SK-N-SH (cell line): ENCODE data around the gene MLC1.

Source experiments
- EP300 ChIP-seq, 2 experiments: IDR thresholded peaks; 2 replicates each; pipeline versions ENCODE4 v1.4.0 to v1.6.1; 2012; ENCODE audit warnings: borderline replicate concordance in 1 of 2, low read depth in 1 of 2, low read length in 1 of 2
- FOXM1 ChIP-seq: IDR thresholded peaks from 2 replicates; pipeline ENCODE4 v1.4.0; 2012; ENCODE audit warnings: low read depth, mild to moderate bottlenecking
- JUND ChIP-seq: IDR thresholded peaks from 2 replicates; pipeline ENCODE4 v1.4.0; 2012
- SIN3A ChIP-seq: IDR thresholded peaks from 2 replicates; pipeline ENCODE4 v1.6.1; 2012; ENCODE audit warnings: low read depth, mild to moderate bottlenecking, low read length, moderate library complexity, borderline replicate concordance
- YY1 ChIP-seq: IDR thresholded peaks from 2 replicates; pipeline ENCODE4 v1.4.0; 2012; ENCODE audit warnings: low read depth, mild to moderate bottlenecking
- TF ChIP-seq, protein P1 (sequence below): IDR thresholded peaks from 2 replicates; pipeline ENCODE4 v1.6.1; 2012; ENCODE audit warnings: mild to moderate bottlenecking, low read depth, low read length, moderate library complexity
- TF ChIP-seq, protein P2 (sequence below): fragments of 200-600 bp; sonication (generic); IDR thresholded peaks from 2 replicates; pipeline ENCODE4 v1.6.1; 2017; ENCODE audit warnings: antibody characterized with exemption, mild to moderate bottlenecking, moderate library complexity
- TF ChIP-seq, protein P3 (sequence below): IDR thresholded peaks from 2 replicates; pipeline ENCODE4 v1.4.0; 2012; ENCODE audit warnings: low read depth

DNA sequence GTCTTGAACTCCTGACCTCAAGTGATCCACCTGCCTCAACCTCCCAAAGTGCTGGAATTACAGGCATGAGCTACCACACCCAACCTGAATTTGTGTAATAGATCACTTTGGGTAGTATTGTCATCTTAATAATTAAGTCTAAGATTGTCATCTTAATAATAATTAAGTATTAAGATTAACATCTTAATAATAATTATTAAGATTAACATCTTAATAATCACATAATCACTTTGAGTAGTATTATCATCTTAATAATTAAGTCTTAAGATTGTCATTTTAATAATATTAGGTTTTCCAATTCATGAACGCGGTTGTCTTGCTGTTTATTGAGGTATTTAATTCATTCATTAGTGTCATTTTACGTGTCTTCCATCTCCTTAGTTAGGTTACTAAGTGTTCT, 12.8 kb upstream of the MLC1 start:
- TF ChIP-seq, protein P1, sequence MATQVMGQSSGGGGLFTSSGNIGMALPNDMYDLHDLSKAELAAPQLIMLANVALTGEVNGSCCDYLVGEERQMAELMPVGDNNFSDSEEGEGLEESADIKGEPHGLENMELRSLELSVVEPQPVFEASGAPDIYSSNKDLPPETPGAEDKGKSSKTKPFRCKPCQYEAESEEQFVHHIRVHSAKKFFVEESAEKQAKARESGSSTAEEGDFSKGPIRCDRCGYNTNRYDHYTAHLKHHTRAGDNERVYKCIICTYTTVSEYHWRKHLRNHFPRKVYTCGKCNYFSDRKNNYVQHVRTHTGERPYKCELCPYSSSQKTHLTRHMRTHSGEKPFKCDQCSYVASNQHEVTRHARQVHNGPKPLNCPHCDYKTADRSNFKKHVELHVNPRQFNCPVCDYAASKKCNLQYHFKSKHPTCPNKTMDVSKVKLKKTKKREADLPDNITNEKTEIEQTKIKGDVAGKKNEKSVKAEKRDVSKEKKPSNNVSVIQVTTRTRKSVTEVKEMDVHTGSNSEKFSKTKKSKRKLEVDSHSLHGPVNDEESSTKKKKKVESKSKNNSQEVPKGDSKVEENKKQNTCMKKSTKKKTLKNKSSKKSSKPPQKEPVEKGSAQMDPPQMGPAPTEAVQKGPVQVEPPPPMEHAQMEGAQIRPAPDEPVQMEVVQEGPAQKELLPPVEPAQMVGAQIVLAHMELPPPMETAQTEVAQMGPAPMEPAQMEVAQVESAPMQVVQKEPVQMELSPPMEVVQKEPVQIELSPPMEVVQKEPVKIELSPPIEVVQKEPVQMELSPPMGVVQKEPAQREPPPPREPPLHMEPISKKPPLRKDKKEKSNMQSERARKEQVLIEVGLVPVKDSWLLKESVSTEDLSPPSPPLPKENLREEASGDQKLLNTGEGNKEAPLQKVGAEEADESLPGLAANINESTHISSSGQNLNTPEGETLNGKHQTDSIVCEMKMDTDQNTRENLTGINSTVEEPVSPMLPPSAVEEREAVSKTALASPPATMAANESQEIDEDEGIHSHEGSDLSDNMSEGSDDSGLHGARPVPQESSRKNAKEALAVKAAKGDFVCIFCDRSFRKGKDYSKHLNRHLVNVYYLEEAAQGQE = no peak
- TF ChIP-seq EP300 (IDR thresholded peaks at IDR 0.05; ENCODE audit: borderline replicate concordance in 1 of 2, low read depth in 1 of 2, low read length in 1 of 2) (no peak), SIN3A (no peak), FOXM1 (no peak), YY1 (no peak), JUND (no peak)
- TF ChIP-seq, protein P2, sequence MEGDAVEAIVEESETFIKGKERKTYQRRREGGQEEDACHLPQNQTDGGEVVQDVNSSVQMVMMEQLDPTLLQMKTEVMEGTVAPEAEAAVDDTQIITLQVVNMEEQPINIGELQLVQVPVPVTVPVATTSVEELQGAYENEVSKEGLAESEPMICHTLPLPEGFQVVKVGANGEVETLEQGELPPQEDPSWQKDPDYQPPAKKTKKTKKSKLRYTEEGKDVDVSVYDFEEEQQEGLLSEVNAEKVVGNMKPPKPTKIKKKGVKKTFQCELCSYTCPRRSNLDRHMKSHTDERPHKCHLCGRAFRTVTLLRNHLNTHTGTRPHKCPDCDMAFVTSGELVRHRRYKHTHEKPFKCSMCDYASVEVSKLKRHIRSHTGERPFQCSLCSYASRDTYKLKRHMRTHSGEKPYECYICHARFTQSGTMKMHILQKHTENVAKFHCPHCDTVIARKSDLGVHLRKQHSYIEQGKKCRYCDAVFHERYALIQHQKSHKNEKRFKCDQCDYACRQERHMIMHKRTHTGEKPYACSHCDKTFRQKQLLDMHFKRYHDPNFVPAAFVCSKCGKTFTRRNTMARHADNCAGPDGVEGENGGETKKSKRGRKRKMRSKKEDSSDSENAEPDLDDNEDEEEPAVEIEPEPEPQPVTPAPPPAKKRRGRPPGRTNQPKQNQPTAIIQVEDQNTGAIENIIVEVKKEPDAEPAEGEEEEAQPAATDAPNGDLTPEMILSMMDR = no peak
- TF ChIP-seq, protein P3, sequence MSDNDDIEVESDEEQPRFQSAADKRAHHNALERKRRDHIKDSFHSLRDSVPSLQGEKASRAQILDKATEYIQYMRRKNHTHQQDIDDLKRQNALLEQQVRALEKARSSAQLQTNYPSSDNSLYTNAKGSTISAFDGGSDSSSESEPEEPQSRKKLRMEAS = no peak
